LNCAP (cell line): Measurements from ENCODE around the gene ZNF79.

Experiments
- TF ChIP-seq, protein P1 (sequence below): fragments of 450-650 bp; IDR thresholded peaks from 2 replicates; pipeline ENCODE4 v1.5.1; 2017; ENCODE audit warnings: mild to moderate bottlenecking

The ZNF79 gene

DNA sequence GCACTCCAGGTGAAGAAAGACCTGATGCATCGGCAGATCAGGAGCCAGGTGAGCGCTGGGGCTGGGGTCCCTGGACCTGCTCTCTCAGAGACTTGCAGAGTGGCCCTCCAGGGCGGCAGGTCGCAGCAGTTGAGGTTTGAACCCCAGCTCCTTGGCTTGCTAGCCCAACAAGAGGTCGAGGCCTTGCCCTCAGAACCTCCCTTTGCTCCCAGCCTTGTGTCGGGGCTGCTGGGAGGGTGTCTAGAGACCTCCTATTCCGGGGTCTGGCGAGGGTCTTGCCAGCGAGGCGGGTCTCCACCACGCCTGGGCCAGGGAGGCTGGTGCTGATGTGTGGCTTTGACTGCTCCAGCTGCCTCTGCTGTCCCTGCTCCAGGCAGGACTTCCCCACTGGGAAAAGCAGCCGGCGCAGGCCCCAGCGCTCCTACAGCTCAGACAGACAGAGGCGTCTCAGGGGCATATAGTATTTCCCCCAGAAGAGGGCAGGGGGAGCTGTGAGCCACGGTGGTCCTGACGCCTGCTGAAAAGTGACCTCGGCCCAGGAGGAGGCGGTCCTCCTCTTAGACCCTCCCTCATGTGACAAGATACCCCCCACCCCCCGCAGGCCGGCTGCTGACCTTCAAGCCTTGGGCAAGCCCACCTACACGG lies 65.4 kb downstream of the ZNF79 start:
- TF ChIP-seq, protein P1, sequence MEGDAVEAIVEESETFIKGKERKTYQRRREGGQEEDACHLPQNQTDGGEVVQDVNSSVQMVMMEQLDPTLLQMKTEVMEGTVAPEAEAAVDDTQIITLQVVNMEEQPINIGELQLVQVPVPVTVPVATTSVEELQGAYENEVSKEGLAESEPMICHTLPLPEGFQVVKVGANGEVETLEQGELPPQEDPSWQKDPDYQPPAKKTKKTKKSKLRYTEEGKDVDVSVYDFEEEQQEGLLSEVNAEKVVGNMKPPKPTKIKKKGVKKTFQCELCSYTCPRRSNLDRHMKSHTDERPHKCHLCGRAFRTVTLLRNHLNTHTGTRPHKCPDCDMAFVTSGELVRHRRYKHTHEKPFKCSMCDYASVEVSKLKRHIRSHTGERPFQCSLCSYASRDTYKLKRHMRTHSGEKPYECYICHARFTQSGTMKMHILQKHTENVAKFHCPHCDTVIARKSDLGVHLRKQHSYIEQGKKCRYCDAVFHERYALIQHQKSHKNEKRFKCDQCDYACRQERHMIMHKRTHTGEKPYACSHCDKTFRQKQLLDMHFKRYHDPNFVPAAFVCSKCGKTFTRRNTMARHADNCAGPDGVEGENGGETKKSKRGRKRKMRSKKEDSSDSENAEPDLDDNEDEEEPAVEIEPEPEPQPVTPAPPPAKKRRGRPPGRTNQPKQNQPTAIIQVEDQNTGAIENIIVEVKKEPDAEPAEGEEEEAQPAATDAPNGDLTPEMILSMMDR: no peak

DNA sequence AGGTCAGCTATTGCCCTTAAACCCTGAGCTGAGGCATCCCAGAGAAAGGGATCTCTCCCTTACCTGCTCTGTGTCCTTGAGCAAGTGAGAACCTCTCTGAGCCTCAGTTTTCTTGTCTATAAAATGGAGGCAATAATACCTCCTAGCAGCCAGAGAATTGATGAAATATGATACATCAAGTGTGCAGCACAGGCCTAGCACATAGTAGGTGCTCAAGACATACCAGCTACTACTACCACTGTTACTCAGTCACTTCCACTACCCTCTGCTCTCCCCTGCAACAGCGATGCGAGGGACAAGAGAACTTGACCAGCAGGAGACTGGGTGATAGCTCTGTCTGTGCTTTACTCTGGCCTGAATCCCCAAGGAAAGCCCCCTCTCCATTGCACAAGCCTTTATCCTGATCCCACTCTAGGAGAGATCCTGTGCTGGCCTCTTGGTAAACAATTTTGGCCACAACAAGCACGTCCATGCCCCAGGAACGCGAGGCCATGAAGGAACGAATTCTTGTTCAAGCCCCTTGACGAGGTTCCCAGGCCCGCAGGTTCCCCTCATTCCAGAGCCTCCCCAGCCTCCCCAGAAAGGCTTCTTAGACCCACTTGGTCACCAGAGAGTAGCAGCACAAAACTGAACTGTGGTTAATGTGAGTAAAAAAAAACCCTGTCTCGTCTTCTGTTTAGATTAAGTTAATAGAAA lies 66.5 kb downstream of the ZNF79 start:
- TF ChIP-seq, protein P1: no peak

DNA sequence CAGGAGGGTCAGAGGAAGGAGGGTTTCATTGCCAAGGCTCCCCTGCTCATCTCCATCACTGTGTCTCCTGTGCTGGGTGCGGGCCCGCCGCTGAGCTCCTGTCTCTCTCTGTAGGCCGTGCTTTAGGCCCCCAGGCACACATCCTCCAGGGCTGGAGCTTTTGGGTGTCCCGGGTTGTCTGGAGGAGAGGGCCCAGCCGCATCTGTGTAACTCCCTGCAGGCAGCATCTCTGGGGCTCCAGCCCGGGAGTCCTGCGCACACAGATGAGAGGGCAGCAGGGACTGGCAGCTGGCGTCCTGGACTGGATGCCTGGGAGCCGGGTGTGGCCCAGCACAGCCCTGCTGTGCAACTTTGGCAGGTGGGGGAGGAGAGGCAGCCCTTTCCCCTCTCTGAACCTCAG lies 67.3 kb downstream of the ZNF79 start:
- TF ChIP-seq, protein P1: no peak

DNA sequence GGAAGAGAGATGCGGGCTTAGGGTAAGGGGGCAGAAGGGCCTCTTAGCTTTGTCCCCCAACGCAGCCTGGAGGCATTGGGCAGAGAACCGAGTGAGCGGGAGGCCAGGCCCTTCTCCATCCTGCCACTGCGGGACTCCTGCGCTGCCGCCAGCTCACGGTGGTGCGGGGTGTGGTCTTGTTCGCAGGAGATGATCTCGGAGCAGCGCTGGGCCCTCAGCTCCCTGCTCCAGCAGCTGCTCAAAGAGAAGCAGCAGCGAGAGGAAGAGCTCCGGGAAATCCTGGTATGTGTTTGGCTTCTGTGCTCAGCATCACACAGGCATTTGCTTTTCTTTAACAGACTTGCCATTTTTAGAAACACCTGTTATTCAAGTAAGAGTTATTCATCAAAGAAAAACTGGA lies 68.4 kb downstream of the ZNF79 start:
- TF ChIP-seq, protein P1: no peak

DNA sequence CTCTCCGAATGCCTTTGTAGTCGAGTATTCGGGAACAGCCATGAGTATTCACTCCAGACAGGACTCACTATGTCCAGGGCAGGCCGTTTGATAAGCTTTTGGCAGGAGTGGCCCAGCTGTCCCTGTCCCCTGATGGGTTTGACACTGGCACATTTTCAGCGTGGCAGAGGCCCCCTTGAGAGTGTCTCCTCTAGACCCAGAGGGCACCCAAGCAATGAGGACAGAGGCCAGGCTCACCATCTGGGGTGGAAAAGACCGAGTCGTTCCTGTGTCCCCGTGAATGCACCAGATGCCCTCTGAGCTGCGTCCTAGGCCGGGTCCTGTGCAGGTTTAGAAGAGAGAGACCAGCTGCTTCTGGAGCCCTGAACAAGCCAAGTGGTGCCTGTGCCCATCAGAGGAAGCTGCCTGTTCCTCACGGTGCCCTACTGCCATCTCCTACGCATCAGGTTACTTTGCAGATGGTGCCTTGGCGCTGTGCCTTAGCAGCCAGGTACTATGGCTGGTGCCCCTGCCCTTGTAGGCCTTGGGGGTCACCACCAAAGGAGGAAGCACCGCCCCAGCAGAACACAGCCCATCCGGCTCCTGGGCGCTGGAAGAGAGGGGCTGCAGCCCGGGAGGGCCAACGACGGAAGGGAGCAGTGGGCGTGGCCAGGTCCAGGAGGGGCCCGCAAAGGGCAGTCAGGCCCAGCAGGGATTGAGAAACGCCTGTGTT lies 69.6 kb downstream of the ZNF79 start:
- TF ChIP-seq, protein P1: no peak

DNA sequence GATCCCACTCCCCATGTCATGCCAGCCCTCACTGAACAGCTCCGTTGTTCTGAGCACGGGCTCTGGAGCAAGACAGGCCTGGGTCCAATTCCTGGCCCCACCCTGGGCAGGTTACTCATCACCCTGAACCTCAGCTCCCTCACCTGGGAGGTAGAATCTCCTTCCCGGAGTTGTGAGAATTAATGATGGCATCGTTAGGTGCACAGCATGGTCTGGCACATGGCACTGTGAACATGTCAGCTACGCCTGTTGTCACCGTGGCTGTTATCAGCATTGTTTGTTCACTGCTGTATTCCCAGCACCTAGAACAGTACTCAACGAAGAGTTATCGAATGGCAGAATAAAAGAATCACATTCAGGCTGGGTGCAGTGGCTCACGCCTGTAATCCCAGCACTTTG lies 70.1 kb downstream of the ZNF79 start:
- TF ChIP-seq, protein P1: no peak
